Right atrium auricular region (tissue), 2 donors: ENCODE measurements around the gene INPP5F. TPM values are rescaled to one million over a fixed set of nuclear protein-coding genes. Genes with fewer than 3 reads are reported as not detected.
"Not testable (repeated sequence)": the region's sequence is repeated elsewhere in the genome, so short reads cannot be mapped to it uniquely, and the experiment has no call there.

ENCODE experiments used
- DNase-seq: peaks from one replicate; pipeline ENCODE4 v3.0.0-alpha.2; 2019; ENCODE audit warnings: low spot score
- H3K27ac ChIP-seq, 2 donors: fragments of 200-600 bp; sonication (generic); 1 replicate in 1 of 2; 2 replicates in 1 of 2; pipeline ENCODE4 v1.5.1; 2016 to 2019
- H3K27me3 ChIP-seq, 2 donors: fragments of 200-600 bp; sonication (generic); one replicate each; pipeline versions ENCODE4 v1.5.1 to v1.6.0; 2017 to 2019
- H3K36me3 ChIP-seq: fragments of 200-600 bp; sonication (generic); one replicate; pipeline ENCODE4 v1.5.1; 2016
- H3K4me1 ChIP-seq, 2 donors: fragments of 200-600 bp; sonication (generic); one replicate each; pipeline versions ENCODE4 v1.5.1 to v1.6.0; 2017 to 2019
- H3K4me3 ChIP-seq, 2 donors: fragments of 200-600 bp; sonication (generic); 1 replicate in 1 of 2; 2 replicates in 1 of 2; pipeline ENCODE4 v1.5.1; 2017 to 2019; ENCODE audit warnings: mild to moderate bottlenecking in 1 of 2, moderate library complexity in 1 of 2
- H3K9me3 ChIP-seq, 2 donors: fragments of 200-600 bp; sonication (generic); one replicate each; pipeline ENCODE4 v1.5.1; 2019
- total RNA-seq, 2 donors: library from RNA; depleted of rRNA; stranded (reverse); fragments of >200 nt; gene quantifications; one replicate each; pipeline ENCODE4 v1.1.0, GENCODE V29; 2016
- TF ChIP-seq, protein P1 (sequence below), 2 donors: fragments of 200-600 bp; sonication (generic); IDR thresholded peaks; one replicate each; pipeline ENCODE4 v1.5.1; 2019; ENCODE audit warnings: antibody characterized with exemption in 2 of 2

INPP5F gene
- total RNA-seq, 2 donors from 2014 or later, result 3.9 to 6.2 TPM

DNA sequence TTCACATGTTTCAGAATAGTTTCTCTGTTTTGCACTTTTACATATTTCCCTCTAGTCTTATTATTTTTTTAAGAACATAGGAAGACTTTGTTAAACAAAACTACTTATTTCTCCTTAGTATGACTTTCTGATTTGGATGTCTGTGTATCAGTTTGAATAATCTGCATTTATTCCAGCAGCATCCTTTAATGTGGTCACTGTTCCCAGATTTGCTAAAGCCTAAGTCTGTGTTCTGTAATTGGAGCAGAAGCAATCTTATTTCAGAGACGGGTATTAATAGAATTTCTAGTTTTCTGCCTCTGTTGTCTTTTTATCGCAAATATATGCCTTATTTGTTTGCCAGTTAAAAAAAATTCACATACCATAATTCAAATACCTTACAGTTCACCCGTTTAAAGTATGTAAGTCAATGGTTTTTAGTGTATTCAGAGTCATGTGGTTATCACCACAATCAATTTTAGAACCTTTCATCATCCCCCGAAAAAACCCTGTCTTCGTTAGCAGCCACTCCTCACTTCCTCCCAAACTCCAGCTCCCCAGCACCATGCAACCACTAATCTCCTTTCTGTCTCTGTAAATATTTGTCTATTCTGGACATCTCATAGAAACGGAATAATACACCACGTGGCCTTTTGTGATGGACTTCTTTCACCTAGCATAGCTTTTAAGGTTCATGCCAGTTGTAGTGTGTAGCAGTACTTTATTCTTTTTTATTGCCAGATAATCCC, 58.7 kb downstream of the INPP5F start:
- Histone ChIP-seq H3K27me3 (no peaks in the 10 kb centered on the region), H3K9me3 (no peaks in the 10 kb centered on the region), H3K4me1 (peaks cover 0 to 7% of the 10 kb centered on the region in 2 donors), H3K36me3 (no peaks in the 10 kb centered on the region), H3K4me3 (no peak overlapping the region), H3K27ac (no peak overlapping the region)
- DNase-seq, result no peak
- TF ChIP-seq, protein P1, sequence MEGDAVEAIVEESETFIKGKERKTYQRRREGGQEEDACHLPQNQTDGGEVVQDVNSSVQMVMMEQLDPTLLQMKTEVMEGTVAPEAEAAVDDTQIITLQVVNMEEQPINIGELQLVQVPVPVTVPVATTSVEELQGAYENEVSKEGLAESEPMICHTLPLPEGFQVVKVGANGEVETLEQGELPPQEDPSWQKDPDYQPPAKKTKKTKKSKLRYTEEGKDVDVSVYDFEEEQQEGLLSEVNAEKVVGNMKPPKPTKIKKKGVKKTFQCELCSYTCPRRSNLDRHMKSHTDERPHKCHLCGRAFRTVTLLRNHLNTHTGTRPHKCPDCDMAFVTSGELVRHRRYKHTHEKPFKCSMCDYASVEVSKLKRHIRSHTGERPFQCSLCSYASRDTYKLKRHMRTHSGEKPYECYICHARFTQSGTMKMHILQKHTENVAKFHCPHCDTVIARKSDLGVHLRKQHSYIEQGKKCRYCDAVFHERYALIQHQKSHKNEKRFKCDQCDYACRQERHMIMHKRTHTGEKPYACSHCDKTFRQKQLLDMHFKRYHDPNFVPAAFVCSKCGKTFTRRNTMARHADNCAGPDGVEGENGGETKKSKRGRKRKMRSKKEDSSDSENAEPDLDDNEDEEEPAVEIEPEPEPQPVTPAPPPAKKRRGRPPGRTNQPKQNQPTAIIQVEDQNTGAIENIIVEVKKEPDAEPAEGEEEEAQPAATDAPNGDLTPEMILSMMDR (IDR thresholded peaks at IDR 0.05), result no peak

DNA sequence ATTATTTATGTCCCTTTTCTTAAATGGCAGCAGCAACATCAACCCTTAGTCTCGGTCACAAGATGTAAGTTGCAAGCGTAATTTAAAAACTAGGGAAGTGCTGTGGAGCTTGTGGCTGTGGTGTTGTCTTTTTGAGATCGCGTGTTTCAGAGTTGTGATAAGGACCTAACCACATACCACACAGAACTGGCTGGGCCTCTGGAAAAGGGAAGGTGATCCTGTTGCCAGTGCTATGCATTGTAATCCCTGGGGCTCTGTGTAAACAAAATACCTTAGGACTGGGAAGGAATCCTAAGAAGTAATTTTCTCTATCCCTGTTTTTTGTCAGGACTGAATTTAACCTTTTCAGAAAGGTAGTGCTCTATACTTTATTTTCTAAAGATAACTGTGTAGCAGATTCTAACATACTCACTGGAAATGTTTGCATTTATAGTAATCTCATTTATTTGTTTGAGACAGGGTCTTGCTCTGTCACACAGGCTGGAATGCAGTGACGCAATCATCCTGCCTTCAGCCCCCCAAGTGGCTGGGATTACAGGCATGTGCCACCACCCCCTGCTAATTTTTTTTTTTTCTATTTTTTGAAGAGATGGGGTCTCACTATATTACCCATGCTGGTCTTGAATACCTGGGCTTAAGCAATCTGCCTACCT, 60.4 kb downstream of the INPP5F start:
- H3K27me3 ChIP-seq, result no peaks in the 10 kb centered on the region
- no peak overlapping the region for H3K27ac ChIP-seq
- no peaks in the 10 kb centered on the region for H3K36me3 ChIP-seq
- TF ChIP-seq, protein P1 (IDR thresholded peaks at IDR 0.05), result no peak
- H3K9me3 ChIP-seq, result no peaks in the 10 kb centered on the region
- peaks cover 0 to 7% of the 10 kb centered on the region in 2 donors for H3K4me1 ChIP-seq
- H3K4me3 ChIP-seq, result no peak overlapping the region
- DNase-seq, result no peak

DNA sequence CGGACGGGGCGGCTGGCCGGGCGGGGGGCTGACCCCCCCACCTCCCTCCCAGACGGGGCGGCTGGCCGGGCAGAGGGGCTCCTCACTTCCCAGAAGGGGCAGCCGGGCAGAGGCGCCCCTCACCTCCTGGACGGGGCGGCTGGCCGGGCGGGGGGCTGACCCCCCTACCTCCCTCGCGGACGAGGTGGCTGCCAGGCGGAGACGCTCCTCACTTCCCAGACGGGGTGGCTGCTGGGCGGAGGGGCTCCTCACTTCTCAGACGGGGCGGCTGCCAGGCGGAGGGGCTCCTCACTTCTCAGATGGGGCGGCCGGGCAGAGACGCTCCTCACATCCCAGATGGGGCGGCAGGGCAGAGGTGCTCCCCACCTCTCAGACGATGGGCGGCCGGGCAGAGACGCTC, 69.3 kb downstream of the INPP5F start:
- not testable (repeated sequence) for H3K9me3 ChIP-seq, H3K36me3 ChIP-seq, DNase-seq, H3K4me1 ChIP-seq, H3K4me3 ChIP-seq, H3K27me3 ChIP-seq, H3K27ac ChIP-seq

DNA sequence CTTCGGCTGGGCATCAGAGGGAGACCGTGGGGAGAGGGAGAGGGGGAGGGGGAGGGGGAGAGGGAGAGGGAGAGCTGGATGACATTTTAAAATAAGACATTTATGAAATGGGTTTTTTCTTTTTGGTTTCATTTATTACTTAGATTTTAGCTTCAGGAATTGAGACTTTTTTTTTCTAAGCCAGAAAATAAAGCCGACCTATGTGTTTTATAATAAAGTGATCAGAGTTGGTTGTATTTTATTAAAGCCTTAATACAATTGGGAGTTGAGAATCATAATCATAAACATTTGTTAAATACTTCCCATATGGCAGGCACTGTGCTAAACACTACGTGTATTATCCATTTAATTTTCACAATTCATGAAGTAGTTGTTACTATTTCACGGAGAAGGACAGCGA, 70.2 kb downstream of the INPP5F start:
- TF ChIP-seq, protein P1 (IDR thresholded peaks at IDR 0.05), result no peak
- no peak overlapping the region for H3K4me3 ChIP-seq

DNA sequence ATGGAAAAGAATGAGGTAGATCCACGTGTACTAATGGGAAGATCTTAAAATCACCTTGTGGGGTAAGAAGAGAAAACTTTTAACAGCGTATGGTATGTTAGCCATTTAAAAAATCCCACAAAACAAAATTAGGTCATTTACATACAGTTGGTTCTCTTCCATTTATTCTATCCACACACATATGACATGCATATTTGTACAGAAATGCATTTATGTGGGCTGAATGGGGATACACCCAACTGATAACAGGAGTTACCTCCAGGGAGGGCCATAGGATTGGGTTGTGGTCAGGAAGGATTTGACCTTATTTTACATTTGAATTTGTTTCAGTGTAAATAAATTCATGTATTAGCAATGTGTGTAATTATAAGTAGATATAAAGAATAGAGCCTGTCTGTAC, 75.3 kb downstream of the INPP5F start:
- H3K36me3 ChIP-seq, result peaks cover 21% of the 10 kb centered on the region
- TF ChIP-seq, protein P1 (IDR thresholded peaks at IDR 0.05), result no peak
- no peaks in the 10 kb centered on the region for H3K27me3 ChIP-seq
- H3K4me3 ChIP-seq, result no peak overlapping the region
- H3K9me3 ChIP-seq, result no peaks in the 10 kb centered on the region
- DNase-seq, result no peak
- H3K27ac ChIP-seq, result no peak overlapping the region
- H3K4me1 ChIP-seq, result no peaks in the 10 kb centered on the region

More for the DNA sequence above, 70.2 kb downstream of the INPP5F start:
- Histone ChIP-seq H3K36me3 (peaks cover 6% of the 10 kb centered on the region), H3K27ac (no peak overlapping the region), H3K9me3 (no peaks in the 10 kb centered on the region), H3K27me3 (no peaks in the 10 kb centered on the region), H3K4me1 (no peaks in the 10 kb centered on the region)
- no peak for DNase-seq

DNA sequence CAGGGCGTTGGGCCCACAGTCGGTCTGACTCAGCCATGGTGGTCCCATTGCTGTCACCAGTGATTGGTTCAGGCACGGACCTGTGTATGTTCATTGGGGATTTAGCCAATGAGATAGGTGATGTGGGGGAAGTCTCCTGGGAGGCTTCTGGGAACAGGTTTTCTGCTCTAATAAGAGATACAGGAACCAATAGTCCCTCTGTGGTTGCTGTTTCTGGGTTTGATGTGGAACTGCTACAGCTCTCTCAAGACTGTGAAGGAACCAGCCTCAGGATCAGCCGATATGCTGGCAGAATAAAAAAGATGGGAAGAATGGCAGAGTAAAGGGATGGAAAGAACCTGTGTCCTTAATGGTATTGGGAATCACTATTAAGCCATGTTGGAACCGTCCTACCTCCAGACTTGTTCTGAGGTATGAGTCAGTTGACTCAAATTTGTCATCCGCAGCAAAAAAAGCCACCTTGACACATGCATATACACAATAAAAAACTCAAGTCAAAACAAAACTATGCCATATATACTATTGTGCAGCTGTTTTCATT, 76.2 kb downstream of the INPP5F start:
- Histone ChIP-seq H3K36me3 (peaks cover 21% of the 10 kb centered on the region), H3K4me1 (no peaks in the 10 kb centered on the region), H3K9me3 (no peaks in the 10 kb centered on the region), H3K27me3 (no peaks in the 10 kb centered on the region), H3K4me3 (no peak overlapping the region), H3K27ac (no peak overlapping the region)
- TF ChIP-seq, protein P1 (IDR thresholded peaks at IDR 0.05), result no peak
- no peak for DNase-seq
